ENCODE results near the gene LTBP1.
"Not testable (repeated sequence)": the region's sequence is repeated elsewhere in the genome, so short reads cannot be mapped to it uniquely, and the experiment has no call there.

LTBP1 gene

DNA sequence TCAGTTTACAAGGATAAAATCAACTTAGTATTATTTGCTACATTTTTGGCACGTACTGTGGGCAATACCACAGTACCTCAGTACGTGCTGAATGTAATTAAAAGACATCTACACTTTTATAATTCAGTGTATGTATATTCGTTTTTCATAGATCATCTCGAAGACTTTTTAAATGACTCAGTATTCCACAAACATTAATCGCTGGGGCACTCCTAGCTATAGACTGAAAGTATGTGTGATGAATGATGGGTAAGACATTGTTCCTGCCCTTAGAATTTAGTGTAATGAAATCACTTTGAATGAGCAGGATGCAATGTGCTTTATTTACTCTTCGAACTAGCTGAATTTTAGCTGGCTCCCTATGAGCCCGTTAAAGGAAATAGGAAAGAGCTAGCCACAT lies 284.1 kb downstream of the LTBP1 start:
- Histone ChIP-seq H3K27ac (replicated peaks) (no peak overlapping the region), H3K27me3 (ENCODE audit: insufficient read depth, poor library complexity, severe bottlenecking) (no peaks in the 10 kb centered on the region), H3K4me3 (replicated peaks; ENCODE audit: insufficient read depth, low read length) (no peak overlapping the region)
- TF ChIP-seq SPI1 (IDR thresholded peaks at IDR 0.05; ENCODE audit: borderline replicate concordance, low read depth) (no peak), GABPA (IDR thresholded peaks at IDR 0.05; ENCODE audit: low read depth) (no peak), POLR2AphosphoS5 (IDR thresholded peaks at IDR 0.05; ENCODE audit: low read depth) (no peak)
- TF ChIP-seq, protein P1, sequence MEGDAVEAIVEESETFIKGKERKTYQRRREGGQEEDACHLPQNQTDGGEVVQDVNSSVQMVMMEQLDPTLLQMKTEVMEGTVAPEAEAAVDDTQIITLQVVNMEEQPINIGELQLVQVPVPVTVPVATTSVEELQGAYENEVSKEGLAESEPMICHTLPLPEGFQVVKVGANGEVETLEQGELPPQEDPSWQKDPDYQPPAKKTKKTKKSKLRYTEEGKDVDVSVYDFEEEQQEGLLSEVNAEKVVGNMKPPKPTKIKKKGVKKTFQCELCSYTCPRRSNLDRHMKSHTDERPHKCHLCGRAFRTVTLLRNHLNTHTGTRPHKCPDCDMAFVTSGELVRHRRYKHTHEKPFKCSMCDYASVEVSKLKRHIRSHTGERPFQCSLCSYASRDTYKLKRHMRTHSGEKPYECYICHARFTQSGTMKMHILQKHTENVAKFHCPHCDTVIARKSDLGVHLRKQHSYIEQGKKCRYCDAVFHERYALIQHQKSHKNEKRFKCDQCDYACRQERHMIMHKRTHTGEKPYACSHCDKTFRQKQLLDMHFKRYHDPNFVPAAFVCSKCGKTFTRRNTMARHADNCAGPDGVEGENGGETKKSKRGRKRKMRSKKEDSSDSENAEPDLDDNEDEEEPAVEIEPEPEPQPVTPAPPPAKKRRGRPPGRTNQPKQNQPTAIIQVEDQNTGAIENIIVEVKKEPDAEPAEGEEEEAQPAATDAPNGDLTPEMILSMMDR (IDR thresholded peaks at IDR 0.05; ENCODE audit: insufficient read depth, low read length): no peak
- DNase-seq (ENCODE audit: low read depth in 1 of 2, low spot score in 1 of 2): no peak

- not testable (repeated sequence) for DNase-seq (ENCODE audit: low read depth in 1 of 2, low spot score in 1 of 2); H3K4me3 ChIP-seq (replicated peaks; ENCODE audit: insufficient read depth, low read length); H3K27ac ChIP-seq (replicated peaks); H3K27me3 ChIP-seq (ENCODE audit: insufficient read depth, poor library complexity, severe bottlenecking)
Measured at GRCh38 chr2:33235559-33235958, 288.8 kb downstream of the LTBP1 start.

DNA sequence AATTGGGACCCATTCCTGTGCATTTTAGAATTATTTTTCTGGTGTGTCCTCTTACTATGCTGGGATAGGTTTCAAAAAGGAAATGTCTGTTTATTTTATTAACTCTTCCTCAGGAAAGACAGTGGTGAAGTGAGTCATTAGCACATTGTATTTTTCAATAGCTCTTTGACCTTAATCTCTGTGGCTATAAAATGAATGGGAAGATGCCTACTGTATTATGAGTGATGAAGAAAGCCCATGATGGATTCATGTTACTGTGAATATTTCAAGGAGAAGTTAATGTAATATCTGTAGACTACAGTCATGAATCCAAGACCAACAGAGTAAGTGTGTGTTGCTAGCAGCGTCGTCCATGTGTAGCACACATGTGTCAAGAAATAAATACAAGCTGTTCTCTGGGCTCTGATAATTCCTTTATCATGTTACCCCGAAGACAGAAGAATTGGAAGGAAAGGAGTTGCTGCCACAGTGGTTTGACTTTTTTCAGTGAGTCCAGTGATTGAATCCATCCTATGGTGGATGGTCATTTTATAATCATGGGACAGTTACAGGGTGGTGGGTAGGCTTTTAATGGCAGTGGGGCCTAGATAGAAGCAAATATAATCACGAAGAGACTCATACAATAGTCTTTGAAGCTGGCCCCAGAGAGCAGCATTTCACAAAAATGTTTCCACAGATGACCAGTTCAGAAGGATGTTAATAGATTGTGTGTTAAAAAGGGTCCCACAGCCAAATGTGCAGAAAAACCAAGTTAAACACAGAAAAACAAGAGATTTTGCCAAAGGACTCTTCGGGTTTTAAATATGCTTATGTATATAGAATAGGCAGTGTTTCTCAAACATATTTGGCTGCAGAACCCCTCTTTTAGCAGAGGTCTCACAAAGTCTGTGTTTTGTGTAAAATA lies 290.0 kb downstream of the LTBP1 start:
- no peaks in the 10 kb centered on the region for H3K27me3 ChIP-seq (ENCODE audit: insufficient read depth, poor library complexity, severe bottlenecking)
- no peak overlapping the region for H3K27ac ChIP-seq (replicated peaks)
- no peak for DNase-seq (ENCODE audit: low read depth in 1 of 2, low spot score in 1 of 2)
- TF ChIP-seq REST (IDR thresholded peaks at IDR 0.05; ENCODE audit: insufficient replicate concordance, low read depth) (no peak), POLR2AphosphoS5 (IDR thresholded peaks at IDR 0.05; ENCODE audit: low read depth) (no peak), GABPA (IDR thresholded peaks at IDR 0.05; ENCODE audit: low read depth) (no peak), SPI1 (IDR thresholded peaks at IDR 0.05; ENCODE audit: borderline replicate concordance, low read depth) (no peak)
- TF ChIP-seq, protein P1 (IDR thresholded peaks at IDR 0.05; ENCODE audit: insufficient read depth, low read length): no peak
- no peak overlapping the region for H3K4me3 ChIP-seq (replicated peaks; ENCODE audit: insufficient read depth, low read length)

DNA sequence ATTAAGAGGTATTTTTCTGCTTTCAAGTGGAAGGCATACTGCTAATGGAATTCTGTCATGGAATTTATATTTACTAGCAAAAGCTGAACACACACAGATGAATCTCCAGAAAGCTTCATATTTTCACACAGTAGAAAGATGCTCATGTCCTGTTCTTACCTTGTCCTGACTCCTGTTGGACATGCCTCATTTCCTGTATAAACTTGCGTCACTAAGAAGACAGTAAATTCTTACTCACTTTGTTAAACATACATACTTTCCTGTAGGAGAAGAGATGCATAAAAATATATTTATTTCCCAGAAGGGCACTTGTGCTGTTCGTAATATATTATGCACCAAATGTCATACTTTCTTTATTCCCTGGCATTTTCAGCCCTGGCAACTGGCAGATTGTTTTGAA lies 291.4 kb downstream of the LTBP1 start:
- Histone ChIP-seq H3K27me3 (ENCODE audit: insufficient read depth, poor library complexity, severe bottlenecking) (no peaks in the 10 kb centered on the region), H3K4me3 (replicated peaks; ENCODE audit: insufficient read depth, low read length) (no peak overlapping the region), H3K27ac (replicated peaks) (no peak overlapping the region)
- TF ChIP-seq, protein P1 (IDR thresholded peaks at IDR 0.05; ENCODE audit: insufficient read depth, low read length): no peak
- TF ChIP-seq GABPA (IDR thresholded peaks at IDR 0.05; ENCODE audit: low read depth) (no peak), SPI1 (IDR thresholded peaks at IDR 0.05; ENCODE audit: borderline replicate concordance, low read depth) (no peak), REST (IDR thresholded peaks at IDR 0.05; ENCODE audit: insufficient replicate concordance, low read depth) (no peak), POLR2AphosphoS5 (IDR thresholded peaks at IDR 0.05; ENCODE audit: low read depth) (no peak)
- no peak for DNase-seq (ENCODE audit: low read depth in 1 of 2, low spot score in 1 of 2)

All from HL-60 (cell line).